ENCODE measurements around the gene LY6G6F.

GRCh38 chr6:31715022-31715958 lies 8.6 kb downstream of the LY6G6F start, which contains the start of gene LY6G6D:
- TF ChIP-seq CTCF (IDR thresholded peaks at IDR 0.05) (no peak), EZH2 (IDR thresholded peaks at IDR 0.05; ENCODE audit: borderline replicate concordance, insufficient read depth, low read depth, low read length, poor library complexity, severe bottlenecking) (no peak)
